Stimulated activated CD4-positive, alpha-beta T cell treated with anti-CD3 and anti-CD28 coated beads, Interleukin-1b, Interleukin-23, amount 100 ng/mL, for 24 hours (primary cell): ENCODE measurements around the gene TAF1C.

Experiments
- DNase-seq, 4 experiments: peaks; one replicate each; pipeline ENCODE4 v3.0.0-alpha.2; 2020; ENCODE audit warnings: low read depth in 4 of 4, low spot score in 1 of 4

Gene TAF1C

DNA sequence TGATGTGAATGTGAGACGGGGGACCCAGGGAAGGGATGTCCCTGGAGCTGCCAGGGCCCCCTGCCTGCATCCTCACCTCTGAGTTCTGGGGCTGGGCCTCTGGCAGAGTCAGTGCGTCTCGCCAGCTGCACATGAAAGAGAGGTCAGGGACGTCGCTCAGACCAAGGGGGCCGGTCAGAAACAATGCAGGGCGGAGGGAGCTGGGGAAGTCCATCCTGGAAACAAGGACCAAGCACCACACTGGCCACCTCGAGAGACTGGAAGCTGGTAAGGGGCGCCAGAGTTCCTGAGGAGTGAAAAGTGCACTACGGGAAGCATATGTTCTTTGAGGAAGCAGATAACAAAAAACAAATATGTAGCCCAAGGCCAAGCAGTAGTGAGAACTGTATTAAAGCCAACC lies 2.1 kb downstream of the TAF1C start:
- DNase-seq, result no peak

DNA sequence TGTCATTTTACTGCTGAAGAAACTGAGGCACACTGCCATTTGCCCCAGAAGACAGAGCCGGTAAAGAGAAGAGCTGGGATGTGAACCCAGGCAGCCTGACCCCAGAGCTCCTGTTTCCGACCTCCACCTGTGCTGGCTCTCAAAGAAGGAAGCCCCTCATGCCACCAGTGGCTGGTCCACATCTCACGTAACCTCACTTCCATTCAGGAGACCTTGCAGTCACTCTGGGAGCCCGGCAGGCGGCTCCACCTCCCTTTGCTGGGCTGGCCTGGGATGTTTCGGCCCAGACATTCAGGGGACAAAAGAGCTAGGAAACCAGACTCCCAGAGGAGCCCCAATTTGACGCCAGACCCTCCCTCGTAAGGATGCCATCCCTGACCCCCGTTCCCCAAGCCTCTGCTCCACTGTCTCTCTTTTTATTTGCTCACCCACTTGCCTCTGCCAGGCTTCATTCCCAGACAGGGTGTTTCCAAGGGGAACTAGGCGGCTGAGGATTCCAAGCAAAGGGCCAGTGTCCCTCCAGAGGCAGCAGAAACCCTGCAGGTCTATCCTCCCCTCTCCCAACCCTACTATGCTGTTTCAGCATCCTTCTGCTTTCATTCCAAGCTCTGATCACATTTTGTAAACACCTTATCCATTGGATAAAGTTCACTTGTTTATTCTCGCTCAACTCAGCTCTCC lies 2.8 kb downstream of the TAF1C start:
- no peak for DNase-seq

DNA sequence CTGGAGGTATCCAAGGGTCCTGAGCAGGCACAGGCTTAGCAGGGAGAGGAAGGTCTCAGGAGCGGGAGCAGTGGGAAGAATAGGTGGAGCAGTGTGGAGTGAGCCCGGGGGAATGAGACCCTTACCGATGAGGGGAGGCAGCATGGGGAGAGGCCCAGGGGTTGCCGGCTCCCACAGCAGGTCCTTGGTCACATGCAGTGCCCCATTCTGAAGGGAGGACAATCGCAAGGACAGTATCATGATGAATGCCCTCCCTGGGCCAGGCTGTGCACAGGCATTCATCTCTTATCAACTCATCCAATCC lies 3.3 kb downstream of the TAF1C start:
- DNase-seq, result no peak

DNA sequence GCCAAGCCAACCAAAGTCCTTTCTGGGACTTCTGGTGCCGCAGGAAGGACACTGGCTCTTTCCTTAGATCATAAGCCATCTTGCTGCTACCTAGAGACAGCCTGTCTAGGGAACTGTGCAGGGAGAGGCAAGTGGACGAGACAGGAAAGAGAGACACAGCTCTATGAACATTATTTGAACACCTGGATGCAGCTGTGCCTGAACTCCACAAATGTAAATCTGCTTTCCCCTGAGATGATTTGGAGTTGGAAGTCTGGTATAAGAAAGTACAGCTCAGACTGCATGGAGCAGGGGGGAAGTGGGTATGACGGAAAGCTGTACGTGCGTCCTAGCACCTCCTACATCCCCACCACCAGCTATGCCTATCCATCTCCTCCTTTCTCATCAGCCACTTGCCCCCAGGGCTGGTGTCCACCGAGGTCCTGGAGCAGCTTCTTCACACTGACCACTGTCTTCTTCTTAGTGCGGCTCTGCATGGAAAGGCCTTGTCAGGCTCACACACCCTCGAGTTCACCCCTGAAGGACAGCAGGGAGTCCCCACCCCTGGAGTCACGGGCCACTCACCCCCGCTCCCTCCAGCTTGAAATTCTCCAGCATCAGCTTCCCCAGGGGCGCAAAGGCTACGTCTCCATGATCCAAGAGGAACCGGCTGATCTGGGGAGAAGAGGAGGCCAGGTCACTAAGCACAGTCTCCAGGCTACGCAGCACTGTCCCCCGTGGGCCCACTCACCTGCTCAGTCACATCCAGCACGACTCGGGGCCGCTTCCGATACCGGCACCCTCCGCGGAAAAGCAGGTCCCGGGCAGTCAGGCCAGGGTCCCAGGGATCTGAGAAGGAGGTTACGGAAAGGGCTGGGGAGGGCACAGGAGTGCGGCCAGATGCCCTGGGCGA lies 3.9 kb downstream of the TAF1C start:
- DNase-seq, result no peak

DNA sequence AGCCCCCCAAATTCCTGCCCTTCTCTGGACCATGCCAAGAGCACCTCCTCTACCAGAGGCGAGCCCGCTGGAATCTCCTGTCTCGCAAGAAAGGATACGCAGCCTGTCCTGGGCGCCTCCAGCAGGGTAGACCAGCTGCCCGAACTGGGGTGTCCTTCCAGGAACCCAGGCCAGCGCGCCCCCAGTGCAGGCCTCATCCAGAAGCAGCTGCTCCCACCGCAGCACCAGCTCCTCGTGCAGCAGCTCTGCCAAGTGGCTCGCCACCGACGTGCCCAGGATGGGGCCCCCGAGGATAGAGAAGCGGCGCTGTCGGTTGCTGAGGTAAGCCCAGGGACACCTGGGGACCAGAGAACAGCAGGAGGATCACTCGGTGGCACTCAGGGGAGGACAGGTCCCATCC lies 4.8 kb downstream of the TAF1C start:
- no peak for DNase-seq

DNA sequence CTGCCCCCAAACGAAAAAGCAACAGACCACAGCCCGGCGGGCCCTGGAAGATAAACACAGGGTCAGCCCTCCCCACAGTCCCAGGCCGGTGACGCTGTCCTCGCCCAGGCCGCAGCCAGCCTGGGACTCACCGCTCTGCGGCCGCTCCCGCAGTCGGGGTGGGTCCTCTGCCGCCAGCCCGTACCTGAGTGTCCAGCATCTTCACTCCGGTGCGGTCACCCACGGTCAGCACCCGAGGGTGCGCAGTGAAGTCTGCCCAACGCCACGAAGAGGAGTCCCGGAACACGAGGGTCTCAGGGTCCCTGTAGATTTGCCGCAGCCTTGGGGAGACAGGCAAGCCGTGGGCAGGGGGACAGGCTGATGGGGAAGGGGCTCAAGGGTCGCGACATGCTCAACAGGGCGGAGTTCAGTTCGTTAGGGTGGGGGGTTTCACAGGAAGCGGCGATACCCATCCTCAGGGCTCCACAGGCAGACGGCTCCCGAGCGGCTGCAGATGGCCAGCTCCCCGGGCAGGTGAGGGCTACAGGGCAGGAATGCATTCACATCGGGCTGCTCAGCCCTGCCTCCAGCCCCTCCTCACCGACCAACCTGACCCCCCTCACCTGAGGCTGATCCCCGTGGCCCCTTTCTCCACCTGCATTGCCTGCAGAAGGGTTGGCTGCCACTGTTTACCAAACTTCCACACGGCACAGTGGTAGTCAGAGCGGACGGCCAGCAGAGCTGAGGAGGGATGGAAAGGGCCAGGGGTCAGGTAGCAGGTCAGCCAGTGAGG lies 5.5 kb downstream of the TAF1C start:
- DNase-seq, result no peak

DNA sequence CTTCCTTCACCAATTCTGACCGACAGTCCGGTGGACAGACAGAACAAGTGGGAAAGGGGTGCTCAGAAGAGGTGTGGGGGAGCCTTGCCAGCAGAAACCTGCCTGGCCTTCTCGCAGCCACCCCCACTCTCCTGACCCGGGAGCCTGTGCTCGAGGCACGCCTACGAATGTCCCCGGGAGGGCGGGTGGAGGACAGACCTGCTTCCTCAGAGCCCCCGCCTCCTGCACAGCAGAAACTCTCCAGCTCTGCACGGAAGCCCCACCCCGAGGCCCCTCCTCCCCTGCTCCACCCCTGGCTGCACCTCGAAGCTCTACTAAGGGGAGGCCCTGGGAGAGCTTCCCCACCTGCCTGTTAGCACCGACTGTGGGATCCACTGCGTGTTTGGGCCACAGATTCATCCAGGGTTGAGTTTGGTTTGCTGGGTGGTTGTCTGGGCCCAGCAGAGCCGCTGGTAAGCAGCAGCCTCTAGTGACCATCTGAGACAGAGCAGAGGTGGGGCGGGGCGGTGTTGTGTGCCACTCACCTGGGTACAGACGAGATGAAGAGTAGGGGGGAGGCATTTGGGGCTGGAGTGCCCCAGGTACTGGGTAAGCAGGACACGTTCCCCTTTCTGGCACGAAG lies 6.2 kb downstream of the TAF1C start:
- no peak for DNase-seq

DNA sequence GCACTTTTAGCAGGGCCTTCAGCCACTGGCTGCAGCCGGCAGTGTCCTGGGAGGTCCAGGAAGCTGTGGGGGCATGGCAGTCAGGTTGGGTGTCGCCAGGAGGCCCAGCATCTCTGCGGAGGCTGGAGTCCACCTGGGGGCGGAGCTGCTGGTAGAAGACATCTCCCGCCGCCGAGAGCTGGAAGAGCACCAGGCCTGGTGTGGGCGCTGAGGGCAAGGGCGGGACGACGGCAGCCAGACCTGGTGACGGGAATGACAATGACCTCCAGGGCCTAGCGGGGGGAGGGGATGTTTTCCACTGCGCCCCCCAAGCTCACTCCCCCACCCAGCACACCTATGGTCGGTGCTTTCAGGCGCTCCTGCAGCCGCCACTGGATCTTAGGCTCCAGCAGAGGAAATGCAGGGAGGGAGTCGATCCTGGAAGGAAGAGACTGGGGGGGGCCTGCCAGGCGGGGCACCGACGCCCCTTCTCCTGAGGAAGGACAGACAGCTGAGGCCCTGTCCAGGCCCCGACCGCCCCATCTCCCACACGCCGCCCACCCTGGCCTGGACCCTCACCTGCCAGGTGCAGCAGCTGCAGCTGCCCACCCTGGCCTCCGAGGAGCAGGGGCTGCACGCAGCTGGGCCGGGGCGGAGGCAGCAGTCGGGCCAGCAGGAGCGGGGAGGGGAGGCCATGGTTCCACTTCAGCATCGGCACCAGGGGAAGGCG lies 7.1 kb downstream of the TAF1C start:
- no peak for DNase-seq

DNA sequence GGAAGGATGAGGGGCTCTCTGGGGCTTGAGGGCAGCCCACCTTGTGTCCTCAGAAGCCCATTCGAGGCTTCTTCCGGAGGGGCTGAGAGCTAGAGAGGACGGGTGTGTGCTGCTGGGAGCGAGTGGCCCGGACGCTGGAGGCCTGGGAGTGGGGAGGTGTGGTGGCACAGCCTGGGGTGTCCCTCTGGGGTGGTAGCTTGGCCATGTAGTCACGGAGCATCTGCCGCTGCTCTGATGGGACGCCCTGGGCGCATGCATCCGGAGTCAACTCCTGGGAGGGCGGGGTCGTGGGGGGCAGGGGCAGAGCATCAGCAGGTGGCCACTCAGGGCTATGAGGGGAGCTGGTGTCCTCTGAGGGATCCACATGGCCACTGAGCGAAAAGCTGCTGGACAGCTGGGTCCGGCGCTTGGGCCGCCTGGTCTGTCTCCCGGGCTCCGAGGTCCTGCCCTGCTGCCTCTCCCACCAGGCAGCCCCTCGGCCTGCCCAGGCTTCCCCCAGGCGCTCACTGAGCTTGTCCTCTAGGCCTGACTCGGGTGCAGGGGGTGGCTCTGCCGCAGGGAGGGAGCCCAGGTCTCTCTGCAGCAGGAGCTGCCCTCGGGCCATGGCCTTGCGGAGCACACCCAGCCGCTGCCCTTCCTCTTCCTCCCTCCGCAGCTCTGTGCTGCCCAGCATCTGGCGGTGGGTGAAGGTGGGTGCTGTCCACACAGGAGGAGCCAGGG lies 7.8 kb downstream of the TAF1C start:
- DNase-seq, result no peak

DNA sequence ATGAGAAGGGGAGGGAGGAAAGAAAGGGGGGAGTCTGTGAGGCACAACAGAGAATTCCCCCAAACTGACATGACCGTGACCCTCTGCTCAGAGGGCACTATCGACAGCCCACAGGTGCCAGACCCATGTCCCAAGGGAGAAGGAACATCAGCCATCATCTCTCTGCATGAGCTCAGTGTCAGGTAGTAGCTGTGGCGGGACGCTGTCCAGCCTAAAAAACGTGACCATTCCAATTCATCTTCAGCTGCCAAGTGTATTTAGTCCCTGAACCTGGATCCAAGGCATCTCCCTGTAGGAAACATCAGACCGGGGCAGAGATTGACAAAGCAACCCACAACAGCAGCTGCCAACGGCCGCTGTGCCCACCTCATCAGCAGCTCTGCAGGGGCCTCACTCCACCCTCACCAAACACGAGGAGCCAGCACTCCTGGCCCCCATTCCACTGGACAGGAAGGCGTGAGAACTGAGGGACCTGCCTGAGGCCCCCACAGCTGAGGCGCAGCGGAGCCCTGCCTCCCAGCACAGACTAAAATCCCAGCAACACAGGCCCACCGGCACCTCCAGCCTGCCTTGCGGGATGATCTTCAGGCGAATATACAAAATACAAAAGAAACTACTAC lies 8.6 kb downstream of the TAF1C start:
- no peak for DNase-seq

DNA sequence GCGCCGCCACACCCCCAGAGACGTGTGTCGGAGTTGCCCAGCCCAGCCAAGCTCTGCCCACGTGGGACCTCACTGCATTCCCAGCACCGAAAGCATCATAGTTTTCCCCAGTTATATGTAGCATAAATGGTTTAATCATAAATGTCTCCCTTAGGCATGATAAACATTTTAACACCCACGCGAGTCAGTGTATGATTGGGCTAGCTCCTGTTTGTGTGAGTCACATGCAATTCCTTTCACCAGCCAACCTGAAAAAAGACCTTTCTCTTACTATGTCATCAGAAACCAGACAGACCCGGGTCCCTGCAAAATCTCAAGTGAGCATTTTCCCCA lies 9.2 kb downstream of the TAF1C start:
- no peak for DNase-seq

DNA sequence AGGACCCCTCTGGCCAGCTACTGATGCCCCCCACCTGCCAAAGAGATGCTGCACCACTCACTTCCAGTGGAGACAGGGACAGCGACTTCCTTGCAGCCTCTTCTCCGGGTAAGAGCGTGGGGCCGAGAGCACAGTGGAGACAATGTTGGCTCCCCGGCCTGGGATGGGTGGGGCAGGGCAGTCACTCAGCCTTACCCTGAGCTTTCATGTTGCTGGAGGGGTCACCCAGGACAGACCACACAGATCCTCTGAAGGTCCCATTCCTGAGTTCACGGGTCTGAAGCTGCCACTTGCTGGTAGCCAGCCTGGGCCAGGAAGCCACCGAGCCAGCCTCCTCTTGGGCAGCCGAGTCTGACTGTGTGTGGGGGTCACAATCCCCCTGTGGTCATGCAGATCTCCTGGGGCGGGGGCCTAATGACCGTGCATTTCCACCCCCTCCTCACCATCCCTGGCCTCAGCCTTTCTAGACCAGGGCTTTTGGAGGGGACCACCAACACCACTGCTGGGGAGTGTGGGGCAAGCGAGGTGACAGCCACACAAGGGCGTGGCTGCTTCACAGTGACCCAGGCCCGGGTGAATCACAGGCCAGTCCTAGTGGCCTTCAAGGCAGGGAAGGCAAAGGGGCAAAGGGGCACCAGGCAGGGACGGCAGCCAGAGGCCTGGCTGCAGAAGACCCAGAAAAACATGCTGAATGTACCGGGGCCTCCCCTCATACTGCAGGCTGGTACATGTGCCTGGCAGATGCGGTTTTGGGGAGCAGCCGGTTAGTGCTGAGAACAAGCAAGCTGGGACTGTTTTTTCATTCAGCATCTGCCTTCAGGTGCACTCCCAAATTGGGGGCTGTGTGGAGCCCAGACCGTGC lies 10.4 kb downstream of the TAF1C start:
- no peak for DNase-seq

DNA sequence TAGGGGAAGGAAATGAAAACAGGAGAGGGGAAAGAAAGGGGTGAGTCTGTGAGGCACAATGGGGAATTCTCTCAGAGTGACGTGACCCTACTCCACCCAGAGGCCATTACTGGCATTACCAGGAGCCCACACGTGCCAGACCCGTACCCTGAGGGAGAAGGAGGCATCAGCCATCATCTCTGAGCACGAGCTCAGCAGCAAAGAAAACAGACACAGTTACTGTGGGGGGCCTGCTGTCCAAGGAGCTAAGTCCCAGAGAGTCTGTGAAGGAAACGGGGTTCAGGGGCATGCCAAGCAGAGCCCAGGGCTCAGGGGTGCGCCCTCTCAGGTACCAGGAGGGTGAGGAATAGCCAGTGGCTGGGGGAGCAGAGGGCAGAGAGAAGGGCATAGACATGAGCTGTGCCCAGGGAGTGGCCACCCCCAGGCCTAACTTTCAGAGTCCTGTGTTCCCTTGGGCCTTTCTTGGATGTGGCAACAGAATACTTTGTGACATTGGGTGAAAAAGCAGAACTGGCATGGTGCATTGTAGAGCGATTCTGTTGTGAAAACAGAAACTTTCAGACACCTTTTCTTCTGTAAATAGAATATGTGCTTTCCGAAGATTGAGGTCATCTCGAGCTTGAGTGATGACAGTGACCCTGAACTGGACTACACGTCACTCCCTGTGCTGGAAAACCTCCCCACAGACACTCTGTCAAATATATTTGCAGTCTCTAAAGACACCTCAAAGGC lies 11.3 kb downstream of the TAF1C start:
- DNase-seq, result peak in 2 of 4 experiments; percentile 59 to 60

DNA sequence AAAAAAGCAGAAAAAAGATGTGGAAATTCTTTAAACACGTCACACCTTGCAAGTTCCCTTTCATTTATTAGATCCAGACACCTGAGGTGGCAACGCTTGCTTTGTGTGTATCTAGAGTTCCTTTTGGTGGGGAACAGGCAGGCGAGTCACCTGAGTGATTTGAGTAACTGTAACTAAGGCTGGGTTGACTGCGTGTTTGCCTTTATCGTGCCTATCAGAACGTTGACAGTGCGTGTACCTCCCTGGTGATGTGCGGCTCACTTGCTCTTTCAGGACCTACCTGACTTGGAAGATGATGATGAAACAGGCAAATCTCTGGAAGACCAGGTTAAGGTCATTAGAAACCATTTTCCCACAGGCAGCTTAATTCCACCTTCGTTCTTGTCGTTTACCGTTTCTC lies 12.5 kb downstream of the TAF1C start:
- no peak for DNase-seq

DNA sequence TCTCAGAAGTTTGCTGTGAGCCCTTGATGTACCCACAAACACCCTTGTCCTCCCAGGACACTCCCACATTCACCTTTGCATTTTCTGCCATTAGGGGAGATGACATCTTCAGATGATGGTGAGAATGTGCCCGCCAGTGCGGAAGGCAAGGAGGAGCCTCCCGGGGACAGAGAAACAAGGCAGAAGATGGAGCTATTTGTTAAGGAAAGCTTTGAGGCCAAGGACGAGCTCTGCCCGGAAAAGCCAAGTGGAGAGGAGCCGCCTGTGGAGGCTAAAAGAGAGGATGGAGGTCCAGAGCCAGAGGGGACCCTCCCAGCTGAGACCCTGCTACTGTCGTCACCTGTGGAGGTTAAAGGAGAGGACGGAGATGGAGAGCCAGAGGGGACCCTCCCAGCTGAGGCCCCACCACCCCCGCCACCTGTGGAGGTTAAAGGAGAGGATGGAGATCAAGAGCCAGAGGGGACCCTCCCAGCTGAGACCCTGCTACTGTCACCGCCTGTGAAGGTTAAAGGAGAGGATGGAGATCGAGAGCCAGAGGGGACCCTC lies 17.0 kb downstream of the TAF1C start:
- DNase-seq, result no peak

DNA sequence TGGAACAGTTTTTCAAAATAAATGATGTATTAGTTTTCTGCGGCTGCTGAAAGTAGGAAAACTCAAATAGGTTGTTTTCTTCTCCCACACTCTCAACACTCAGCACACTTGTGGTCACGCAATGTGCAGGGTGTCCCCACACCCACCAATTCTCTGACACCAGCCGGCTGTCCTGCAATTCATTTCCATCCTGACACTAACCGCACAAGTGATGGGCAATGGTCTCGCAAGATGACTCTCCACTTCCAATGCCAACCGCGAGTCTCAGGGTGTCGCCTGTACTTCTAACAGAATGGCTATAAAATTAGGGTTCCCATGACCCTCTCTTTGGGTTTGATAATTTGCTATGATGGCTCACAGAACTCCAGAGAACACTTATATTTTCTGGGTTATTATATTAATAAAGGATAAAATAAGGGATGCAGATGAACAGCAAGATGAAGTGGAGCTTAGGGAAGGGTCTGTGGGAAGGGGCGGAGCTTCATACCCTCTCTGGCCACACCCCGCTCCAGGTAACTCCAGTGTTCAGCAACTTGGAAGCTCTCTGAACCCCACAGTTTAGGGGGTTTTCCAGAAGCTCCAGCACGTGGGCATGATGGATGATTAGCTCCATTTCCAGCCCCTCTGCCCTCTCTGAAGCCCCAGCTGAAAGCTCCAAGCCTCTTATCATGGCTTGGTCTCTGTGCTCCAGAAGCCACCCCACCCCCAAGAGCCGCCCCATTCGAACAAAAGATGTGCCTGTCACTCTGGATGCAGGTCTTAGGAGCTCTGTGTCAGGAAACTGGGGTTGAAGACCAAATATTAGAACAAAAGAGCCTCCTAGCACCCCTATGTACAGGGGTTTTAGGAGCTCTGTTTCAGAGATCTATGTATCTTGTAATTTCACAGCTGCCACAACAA lies 19.8 kb downstream of the TAF1C start:
- DNase-seq, result no peak

DNA sequence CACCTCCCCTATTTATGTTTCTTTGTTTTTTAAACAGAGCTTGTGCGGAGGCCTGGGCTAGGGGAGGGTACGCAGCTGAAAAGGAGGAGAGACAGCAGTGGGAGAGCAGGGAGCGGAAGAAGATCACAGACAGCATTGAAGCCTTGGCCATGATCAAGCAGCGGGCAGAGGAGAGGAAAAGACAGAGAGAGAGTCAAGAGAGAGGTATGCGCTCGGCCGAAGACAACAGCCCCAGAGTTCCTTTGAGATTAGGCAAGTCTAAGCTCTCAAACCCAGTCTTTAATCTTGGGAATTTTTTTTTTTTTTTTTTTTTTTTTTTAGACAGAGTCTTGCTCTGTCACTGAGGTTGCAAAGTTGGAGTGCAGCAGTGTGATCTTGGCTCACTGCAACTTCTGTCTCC lies 21.1 kb downstream of the TAF1C start:
- no peak for DNase-seq
